Measurements from ENCODE around the gene RAI1.

DNA sequence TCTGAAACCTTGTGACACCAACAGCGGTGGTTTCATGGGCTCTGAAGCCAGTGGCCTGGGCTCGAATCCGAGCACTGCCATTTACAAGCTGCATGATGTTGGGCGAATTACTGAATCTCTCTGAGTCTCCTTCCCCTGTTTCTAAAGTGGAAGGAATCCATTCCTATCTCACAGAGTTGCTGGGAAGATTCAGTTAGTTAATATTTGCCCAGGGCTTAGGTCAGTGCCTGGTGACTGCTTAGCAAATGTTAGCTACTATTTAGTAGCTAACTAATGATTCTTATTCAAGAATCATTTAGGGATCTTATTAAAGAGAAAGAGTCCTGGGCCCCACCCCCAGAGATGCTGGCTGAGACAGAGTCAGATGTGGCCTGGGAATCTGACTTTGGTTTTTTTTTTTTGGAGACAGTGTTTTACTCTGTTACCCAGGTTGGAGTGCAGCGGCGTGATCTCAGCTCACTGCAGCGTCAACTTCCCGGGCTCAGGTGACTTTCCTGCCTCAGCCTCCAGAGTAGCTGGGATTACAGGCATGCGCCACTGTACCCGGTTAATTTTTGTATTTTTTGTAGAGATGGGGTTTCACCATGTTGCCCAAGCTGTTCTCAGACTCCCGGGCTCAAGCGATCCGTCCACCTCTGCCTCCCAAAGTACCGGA, 33.6 kb upstream of the RAI1 start:
- TF ChIP-seq EZH2 (IDR thresholded peaks at IDR 0.05), result no peak
- no peak for TF ChIP-seq POLR2AphosphoS5 (IDR thresholded peaks at IDR 0.05; ENCODE audit: borderline replicate concordance, low read depth, low read length)
- TF ChIP-seq FOXP2 (optimal IDR thresholded peaks at IDR 0.05; ENCODE audit: control extremely low read depth, extremely low read length, insufficient read depth), result no peak
